ENCODE results near the gene EIF5A. TPM values are rescaled to one million over a fixed set of nuclear protein-coding genes. Genes with fewer than 3 reads are reported as not detected.
"Not testable (repeated sequence)": the region's sequence is repeated elsewhere in the genome, so short reads cannot be mapped to it uniquely, and the experiment has no call there.

EIF5A gene
- polyA plus RNA-seq, 3 donors: 465 to 511 (median 485) TPM

GRCh38 chr17:7330638-7331015 is 23.2 kb downstream of the EIF5A start:
- Histone ChIP-seq H3K9me3 (replicated peaks in 1 of 2; ENCODE audit: control insufficient read depth in 1 of 2, insufficient read depth in 1 of 2, low read length in 2 of 2) (no peaks in the 10 kb centered on the region), H3K27ac (ENCODE audit: low read depth in 1 of 2, low read length in 2 of 2) (peak overlapping the region; percentile 92), H3K4me3 (replicated peaks in 1 of 3; ENCODE audit: low read depth in 2 of 3, low read length in 3 of 3) (peak overlapping the region; percentile 80 to 91 (median 81)), H3K79me2 (ENCODE audit: insufficient read depth, low read length) (peaks cover 18% of the 10 kb centered on the region), H2AFZ (ENCODE audit: insufficient read depth, low read depth, low read length, poor library complexity, severe bottlenecking) (peak overlapping the region; percentile 91), H3K36me3 (replicated peaks in 1 of 2; ENCODE audit: control insufficient read depth in 1 of 2, insufficient read depth in 2 of 2, low read length in 2 of 2) (peaks cover 7 to 15% of the 10 kb centered on the region in 2 donors), H3K4me2 (replicated peaks; ENCODE audit: extremely low read depth, low read length, poor library complexity, severe bottlenecking) (peak overlapping the region; percentile 99), H3K4me1 (ENCODE audit: control insufficient read depth in 1 of 2, insufficient read depth in 2 of 2, low read length in 2 of 2) (peaks cover 36 to 43% of the 10 kb centered on the region in 2 donors), H3K27me3 (ENCODE audit: control insufficient read depth in 2 of 2, insufficient read depth in 2 of 2, low read length in 2 of 2) (no peaks in the 10 kb centered on the region), H4K20me1 (ENCODE audit: insufficient read depth, low read length) (no peaks in the 10 kb centered on the region), H3K9ac (ENCODE audit: insufficient read depth, low read length, poor library complexity, severe bottlenecking) (peak overlapping the region; percentile 66)
- Mint-ChIP-seq H3K36me3 (peaks cover 10 to 16% of the 10 kb centered on the region in 2 donors), H3K9me3 (no peaks in the 10 kb centered on the region), H3K4me1 (peaks cover 41% of the 10 kb centered on the region), H3K4me3 (peak overlapping the region in 1 of 2 donors; percentile 98), H3K27me3 (ENCODE audit: low read depth in 3 of 3) (peaks cover 0 to 6% (median 0%) of the 10 kb centered on the region in 3 donors), H3K27ac (peak overlapping the region in 4 of 7 donors; percentile 68 to 99 (median 98))
- no peak for TF ChIP-seq CTCF (IDR thresholded peaks at IDR 0.05)
- intact Hi-C loops (cut with micrococcal nuclease): no loop called here
- 60% methylated on average over 10 of the region's 13 CpGs for WGBS (ENCODE audit: insufficient coverage)
- DNase-seq: no peak

GRCh38 chr17:7332111-7332510 is 24.7 kb downstream of the EIF5A start:
- no peaks in the 10 kb centered on the region for H4K20me1 ChIP-seq (ENCODE audit: insufficient read depth, low read length)
- intact Hi-C loops (cut with micrococcal nuclease): no loop called here
- H3K9me3 ChIP-seq (replicated peaks in 1 of 2; ENCODE audit: control insufficient read depth in 1 of 2, insufficient read depth in 1 of 2, low read length in 2 of 2): no peaks in the 10 kb centered on the region
- Mint-ChIP-seq H3K4me3 (peak overlapping the region in 1 of 2 donors; percentile 20), H3K9me3 (no peaks in the 10 kb centered on the region), H3K27ac (peak overlapping the region in 4 of 7 donors; percentile 4 to 79 (median 62)), H3K4me1 (peaks cover 55% of the 10 kb centered on the region), H3K27me3 (ENCODE audit: low read depth in 3 of 3) (peaks cover 0 to 7% (median 0%) of the 10 kb centered on the region in 3 donors), H3K36me3 (peaks cover 0 to under 1% of the 10 kb centered on the region in 2 donors)
- no peak for TF ChIP-seq CTCF (IDR thresholded peaks at IDR 0.05)
- no peaks in the 10 kb centered on the region for H3K27me3 ChIP-seq (ENCODE audit: control insufficient read depth in 2 of 2, insufficient read depth in 2 of 2, low read length in 2 of 2)
- H2AFZ ChIP-seq (ENCODE audit: insufficient read depth, low read depth, low read length, poor library complexity, severe bottlenecking): peak overlapping the region; percentile 36
- no peak overlapping the region for H3K9ac ChIP-seq (ENCODE audit: insufficient read depth, low read length, poor library complexity, severe bottlenecking)
- H3K79me2 ChIP-seq (ENCODE audit: insufficient read depth, low read length): peaks cover 26% of the 10 kb centered on the region
- no peak overlapping the region for H3K4me2 ChIP-seq (replicated peaks; ENCODE audit: extremely low read depth, low read length, poor library complexity, severe bottlenecking)
- DNase-seq: no peak
- H3K4me1 ChIP-seq (ENCODE audit: control insufficient read depth in 1 of 2, insufficient read depth in 2 of 2, low read length in 2 of 2): peaks cover 51 to 58% of the 10 kb centered on the region in 2 donors
- H3K4me3 ChIP-seq (replicated peaks in 1 of 3; ENCODE audit: low read depth in 2 of 3, low read length in 3 of 3): no peak overlapping the region
- no peak overlapping the region for H3K27ac ChIP-seq (ENCODE audit: low read depth in 1 of 2, low read length in 2 of 2)
- WGBS (ENCODE audit: insufficient coverage): 20% methylated on average over 6 of the region's 7 CpGs
- H3K36me3 ChIP-seq (replicated peaks in 1 of 2; ENCODE audit: control insufficient read depth in 1 of 2, insufficient read depth in 2 of 2, low read length in 2 of 2): no peaks in the 10 kb centered on the region

GRCh38 chr17:7332600-7333069 is 25.2 kb downstream of the EIF5A start:
- peaks cover 60% of the 10 kb centered on the region for H3K4me1 Mint-ChIP-seq
- H3K27ac ChIP-seq (ENCODE audit: low read depth in 1 of 2, low read length in 2 of 2); H3K9me3 Mint-ChIP-seq; intact Hi-C loops (cut with micrococcal nuclease); H3K4me3 ChIP-seq (replicated peaks in 1 of 3; ENCODE audit: low read depth in 2 of 3, low read length in 3 of 3); H3K27me3 ChIP-seq (ENCODE audit: control insufficient read depth in 2 of 2, insufficient read depth in 2 of 2, low read length in 2 of 2); H3K36me3 Mint-ChIP-seq; H3K4me2 ChIP-seq (replicated peaks; ENCODE audit: extremely low read depth, low read length, poor library complexity, severe bottlenecking); H4K20me1 ChIP-seq (ENCODE audit: insufficient read depth, low read length); DNase-seq; H3K27me3 Mint-ChIP-seq (ENCODE audit: low read depth in 3 of 3); H3K36me3 ChIP-seq (replicated peaks in 1 of 2; ENCODE audit: control insufficient read depth in 1 of 2, insufficient read depth in 2 of 2, low read length in 2 of 2); H3K9ac ChIP-seq (ENCODE audit: insufficient read depth, low read length, poor library complexity, severe bottlenecking); H3K9me3 ChIP-seq (replicated peaks in 1 of 2; ENCODE audit: control insufficient read depth in 1 of 2, insufficient read depth in 1 of 2, low read length in 2 of 2): not testable (repeated sequence)
- WGBS (ENCODE audit: insufficient coverage): 36% methylated on average over 4 of the region's 14 CpGs
- Histone ChIP-seq H3K79me2 (ENCODE audit: insufficient read depth, low read length) (peaks cover 26% of the 10 kb centered on the region), H2AFZ (ENCODE audit: insufficient read depth, low read depth, low read length, poor library complexity, severe bottlenecking) (peak overlapping the region; percentile 36), H3K4me1 (ENCODE audit: control insufficient read depth in 1 of 2, insufficient read depth in 2 of 2, low read length in 2 of 2) (peaks cover 55 to 63% of the 10 kb centered on the region in 2 donors)
- H3K27ac Mint-ChIP-seq: peak overlapping the region in 4 of 7 donors; percentile 31 to 79 (median 62)
- H3K4me3 Mint-ChIP-seq: peak overlapping the region; percentile 20 to 57

Measured in CD14-positive monocyte (primary cell).